Lower lobe of right lung (tissue), 2 donors: ENCODE data around the gene KIAA1549. TPM values are rescaled to one million over a fixed set of nuclear protein-coding genes. Genes with fewer than 3 reads are reported as not detected.
A peak's percentile ranks its signal among the peaks of the same experiment; 100 is the strongest.

Experiments used
- ATAC-seq, 2 donors: fragments of 200-7000 bp; cut with Tn5 transposase; one replicate each; pipeline ENCODE4 v1.9.1; 2020 to 2022; ENCODE audit warnings: mild to moderate bottlenecking in 2 of 2, moderate library complexity in 2 of 2
- DNase-seq: peaks from one replicate; pipeline ENCODE4 v3.0.0-alpha.2; 2020
- H3K27ac ChIP-seq: fragments of 200-600 bp; one replicate; pipeline ENCODE4 v1.8.0; 2022
- H3K27me3 ChIP-seq: fragments of 200-600 bp; one replicate; pipeline ENCODE4 v1.8.0; 2022; ENCODE audit warnings: low read depth
- H3K36me3 ChIP-seq: fragments of 200-600 bp; one replicate; pipeline ENCODE4 v1.8.0; 2022; ENCODE audit warnings: mild to moderate bottlenecking
- H3K4me1 ChIP-seq: fragments of 200-600 bp; one replicate; pipeline ENCODE4 v1.8.0; 2022
- H3K4me3 ChIP-seq: fragments of 200-600 bp; one replicate; pipeline ENCODE4 v1.8.0; 2022; ENCODE audit warnings: mild to moderate bottlenecking
- H3K9me3 ChIP-seq: fragments of 200-600 bp; one replicate; pipeline ENCODE4 v1.8.0; 2022
- intact Hi-C: fragments of 100-400 bp; cut with DNase I; formaldehyde crosslinking; loops from one replicate; pipeline ENCODE4 v1.11.0; 2022
- total RNA-seq: library from RNA; stranded (reverse); fragmentation: NEBNext Ultra II Directional; extraction: Animal tissue kit (Norgen Biotek cat#: 25700); gene quantifications from one replicate; pipeline ENCODE4 v1.2.1, GENCODE V29; 2021
- TF ChIP-seq, protein P1 (sequence below): fragments of 200-600 bp; IDR thresholded peaks from one replicate; pipeline ENCODE4 v1.8.0; 2022; ENCODE audit warnings: antibody characterized with exemption, mild to moderate bottlenecking
- donor health status: DM: no; HTN: yes; CAD: no; lungs with severe emphysema.

Gene KIAA1549
- total RNA-seq, 1 donor from 2014 or later, result 5.3 TPM

DNA sequence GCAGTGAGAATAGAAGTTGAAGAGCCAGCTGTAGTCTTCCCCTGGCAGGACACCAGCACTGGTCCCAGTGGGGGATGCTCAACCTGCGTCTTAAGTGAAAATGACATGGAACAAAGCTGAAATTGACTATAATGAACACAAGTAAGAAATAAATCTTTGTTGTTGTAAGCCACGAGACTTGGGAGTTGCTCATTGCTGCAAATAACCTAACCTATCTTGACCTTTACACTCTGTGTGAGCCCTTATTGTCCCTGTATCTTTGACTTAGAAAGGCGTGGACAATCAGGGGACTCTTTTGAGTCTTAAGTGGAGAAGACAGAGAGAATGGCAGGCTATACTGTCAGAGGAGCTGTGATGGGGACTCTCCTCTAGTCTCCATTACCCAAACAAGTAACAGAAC, 37.7 kb upstream of the KIAA1549 start:
- H3K27ac ChIP-seq, result no peak overlapping the region
- H3K9me3 ChIP-seq, result no peaks in the 10 kb centered on the region
- ATAC-seq, result no peak
- H3K4me1 ChIP-seq, result no peaks in the 10 kb centered on the region
- H3K4me3 ChIP-seq, result no peak overlapping the region
- H3K36me3 ChIP-seq, result peaks cover 3% of the 10 kb centered on the region
- no peak for DNase-seq
- H3K27me3 ChIP-seq, result no peaks in the 10 kb centered on the region
- TF ChIP-seq, protein P1, sequence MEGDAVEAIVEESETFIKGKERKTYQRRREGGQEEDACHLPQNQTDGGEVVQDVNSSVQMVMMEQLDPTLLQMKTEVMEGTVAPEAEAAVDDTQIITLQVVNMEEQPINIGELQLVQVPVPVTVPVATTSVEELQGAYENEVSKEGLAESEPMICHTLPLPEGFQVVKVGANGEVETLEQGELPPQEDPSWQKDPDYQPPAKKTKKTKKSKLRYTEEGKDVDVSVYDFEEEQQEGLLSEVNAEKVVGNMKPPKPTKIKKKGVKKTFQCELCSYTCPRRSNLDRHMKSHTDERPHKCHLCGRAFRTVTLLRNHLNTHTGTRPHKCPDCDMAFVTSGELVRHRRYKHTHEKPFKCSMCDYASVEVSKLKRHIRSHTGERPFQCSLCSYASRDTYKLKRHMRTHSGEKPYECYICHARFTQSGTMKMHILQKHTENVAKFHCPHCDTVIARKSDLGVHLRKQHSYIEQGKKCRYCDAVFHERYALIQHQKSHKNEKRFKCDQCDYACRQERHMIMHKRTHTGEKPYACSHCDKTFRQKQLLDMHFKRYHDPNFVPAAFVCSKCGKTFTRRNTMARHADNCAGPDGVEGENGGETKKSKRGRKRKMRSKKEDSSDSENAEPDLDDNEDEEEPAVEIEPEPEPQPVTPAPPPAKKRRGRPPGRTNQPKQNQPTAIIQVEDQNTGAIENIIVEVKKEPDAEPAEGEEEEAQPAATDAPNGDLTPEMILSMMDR, result no peak
- intact Hi-C loops, result no loop called here

DNA sequence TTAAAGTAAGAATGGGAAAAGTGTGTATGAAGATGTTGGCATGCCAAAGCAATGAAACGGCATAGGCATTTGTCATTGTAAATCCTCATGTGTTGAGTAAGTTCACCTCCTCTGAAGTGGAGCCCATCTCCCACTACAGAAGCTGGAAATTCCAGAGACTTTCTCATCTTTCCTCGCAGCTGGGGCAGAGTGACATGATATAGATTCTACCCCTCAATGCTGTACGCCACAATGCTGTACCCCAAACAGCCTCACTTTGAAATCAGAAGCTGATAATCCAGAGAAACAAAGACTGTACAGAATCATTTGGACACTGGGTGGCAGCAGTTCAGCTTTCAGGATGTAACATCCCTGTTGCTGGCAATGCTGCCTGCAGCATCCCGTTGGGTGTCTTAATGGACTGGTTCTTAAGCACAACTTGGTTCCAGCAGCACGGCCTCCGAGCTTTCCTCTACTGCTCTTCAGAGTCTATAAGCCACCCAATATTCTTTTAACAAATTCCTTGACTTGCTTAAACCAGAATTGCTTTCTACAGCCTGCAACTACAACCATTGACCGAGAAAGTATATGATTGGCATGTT, 35.8 kb upstream of the KIAA1549 start:
- Histone ChIP-seq H3K36me3 (peaks cover 3% of the 10 kb centered on the region), H3K9me3 (no peaks in the 10 kb centered on the region), H3K27me3 (no peaks in the 10 kb centered on the region), H3K4me1 (no peaks in the 10 kb centered on the region), H3K4me3 (no peak overlapping the region), H3K27ac (no peak overlapping the region)
- ATAC-seq (peak; percentile 82 to 83), DNase-seq (no peak)
- TF ChIP-seq, protein P1, result peak; percentile 63
- intact Hi-C loops, result no loop called here

DNA sequence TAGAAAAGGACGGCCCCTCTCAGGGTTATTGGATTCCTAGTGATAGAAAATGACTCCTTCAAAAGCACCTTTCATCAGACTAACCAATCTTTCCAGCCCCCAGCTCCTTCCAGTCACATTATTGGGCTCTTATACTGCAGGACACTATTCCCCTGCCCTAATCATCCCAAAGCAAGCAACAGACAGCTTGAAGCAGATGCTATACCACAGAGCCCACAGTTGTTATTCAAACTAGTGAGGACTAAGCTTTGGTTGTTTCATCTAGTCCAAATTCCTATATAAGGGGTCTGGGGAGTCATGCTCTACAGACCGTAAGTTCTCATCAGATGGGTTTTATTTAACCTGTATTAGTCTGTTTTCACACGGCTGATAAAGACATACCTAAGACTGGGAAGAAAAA, 30.2 kb upstream of the KIAA1549 start:
- Histone ChIP-seq H3K9me3 (no peaks in the 10 kb centered on the region), H3K36me3 (no peaks in the 10 kb centered on the region), H3K27ac (no peak overlapping the region), H3K4me1 (no peaks in the 10 kb centered on the region), H3K4me3 (no peak overlapping the region), H3K27me3 (no peaks in the 10 kb centered on the region)
- intact Hi-C loops, result no loop called here
- ATAC-seq (no peak), DNase-seq (no peak)
- TF ChIP-seq, protein P1, result no peak

DNA sequence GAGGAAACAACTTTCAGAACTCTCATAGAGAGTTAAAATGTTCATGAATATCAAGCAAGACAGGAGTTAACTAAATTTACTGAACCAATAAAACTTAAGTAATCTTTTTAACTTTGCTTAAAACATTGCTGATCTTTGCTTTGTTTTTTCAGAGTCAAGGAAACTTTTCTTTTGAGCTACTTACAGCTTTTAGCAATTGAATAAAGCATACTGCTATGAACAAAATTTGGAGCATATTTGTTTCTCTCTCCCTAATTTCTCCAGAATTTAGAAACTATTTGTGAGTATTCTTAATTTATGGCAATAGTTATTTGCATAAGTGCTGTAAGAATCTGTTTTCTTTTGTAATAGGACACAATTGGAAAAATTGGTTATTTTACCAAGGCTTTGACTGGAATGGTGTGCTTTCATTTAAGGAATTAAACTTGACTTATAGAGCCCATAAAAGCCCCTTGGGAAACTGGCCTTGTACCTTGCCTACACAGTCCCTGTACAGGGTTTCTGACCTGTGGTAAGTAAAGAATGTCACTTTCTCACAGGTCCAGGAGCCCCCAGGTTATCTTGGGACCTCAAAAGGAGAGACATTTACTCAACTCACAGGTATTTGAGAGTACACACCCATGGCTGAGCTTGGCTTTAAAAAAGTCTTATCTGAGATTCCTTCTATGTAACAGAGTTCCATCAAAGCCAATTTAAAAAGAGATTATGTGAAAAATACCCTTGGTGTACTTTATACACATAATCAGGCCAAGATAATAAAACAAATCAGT, 23.3 kb upstream of the KIAA1549 start:
- Histone ChIP-seq H3K4me3 (no peak overlapping the region), H3K36me3 (no peaks in the 10 kb centered on the region), H3K27me3 (no peaks in the 10 kb centered on the region), H3K27ac (no peak overlapping the region), H3K4me1 (no peaks in the 10 kb centered on the region), H3K9me3 (peaks cover 4% of the 10 kb centered on the region)
- intact Hi-C loops, result no loop called here
- TF ChIP-seq, protein P1, result no peak
- no peak for ATAC-seq
- DNase-seq, result no peak

DNA sequence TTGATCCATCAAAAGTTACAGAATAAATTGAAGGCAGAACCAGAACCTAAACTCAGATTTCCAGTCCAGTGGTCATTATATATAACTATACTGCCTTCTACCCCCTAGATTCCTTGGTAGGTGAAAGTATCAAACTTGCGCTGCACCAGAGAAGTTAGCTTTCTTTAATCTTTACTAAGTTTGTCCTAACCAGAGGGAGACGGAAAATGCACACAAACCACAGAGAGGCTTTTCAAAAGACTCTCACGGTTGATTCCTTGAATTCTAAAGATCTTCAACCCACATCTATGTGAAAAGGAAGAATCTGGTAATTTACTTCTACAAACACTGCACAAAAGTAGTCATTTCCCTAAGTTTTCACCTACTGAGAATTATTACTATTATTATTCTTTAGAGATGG, 18.2 kb upstream of the KIAA1549 start:
- Histone ChIP-seq H3K27me3 (no peaks in the 10 kb centered on the region), H3K4me1 (no peaks in the 10 kb centered on the region), H3K9me3 (no peaks in the 10 kb centered on the region), H3K36me3 (no peaks in the 10 kb centered on the region), H3K27ac (no peak overlapping the region), H3K4me3 (no peak overlapping the region)
- TF ChIP-seq, protein P1, result no peak
- DNase-seq (no peak), ATAC-seq (no peak)
- intact Hi-C loops, result no loop called here
